Natural killer cell (primary cell): ENCODE results near the gene DEFB114. TPM values are rescaled to one million over a fixed set of nuclear protein-coding genes. Genes with fewer than 3 reads are reported as not detected.

Experiments
- ATAC-seq, 3 donors: fragments of 150-1000 bp in 2 of 3; fragments of 200-7000 bp in 1 of 3; cut with Tn5 transposase; 1 replicate in 1 of 3; 2 replicates in 2 of 3; pipeline ENCODE4 v1.10.0; 2021; ENCODE audit warnings: mild to moderate bottlenecking in 2 of 3, moderate library complexity in 2 of 3
- DNase-seq, 2 donors: peaks; one replicate each; pipeline versions ENCODE4 v3.0.0 to v3.0.0-alpha.2; 2013 to 2021; ENCODE audit warnings: mixed read lengths in 1 of 2
- H3K27ac ChIP-seq: one replicate; pipeline ENCODE4 v1.5.1; 2013; ENCODE audit warnings: mild to moderate bottlenecking, low read length
- H3K27me3 ChIP-seq: one replicate; pipeline ENCODE4 v1.6.1; 2013; ENCODE audit warnings: low read length; ENCODE audit not compliant: control insufficient read depth, insufficient read depth
- H3K36me3 ChIP-seq: one replicate; pipeline ENCODE4 v1.6.1; 2013; ENCODE audit warnings: low read length; ENCODE audit not compliant: control insufficient read depth, insufficient read depth
- H3K4me1 ChIP-seq: one replicate; pipeline ENCODE4 v1.6.1; 2013; ENCODE audit warnings: low read length; ENCODE audit not compliant: control insufficient read depth, insufficient read depth
- H3K4me3 ChIP-seq: one replicate; pipeline ENCODE4 v1.5.1; 2013; ENCODE audit warnings: low read length
- H3K9me3 ChIP-seq: one replicate; pipeline ENCODE4 v1.6.1; 2013; ENCODE audit warnings: low read length; ENCODE audit not compliant: control insufficient read depth, insufficient read depth
- H3K27ac Mint-ChIP-seq, 2 donors: one replicate each; pipeline ENCODE4 v1.8.0; 2022; ENCODE audit warnings: mild to moderate bottlenecking in 2 of 2, mixed read lengths in 2 of 2, moderate library complexity in 1 of 2
- H3K27me3 Mint-ChIP-seq, 2 donors: one replicate each; pipeline ENCODE4 v1.8.0; 2022; ENCODE audit warnings: low read depth in 2 of 2, mixed read lengths in 2 of 2
- H3K36me3 Mint-ChIP-seq: one replicate; pipeline ENCODE4 v1.8.0; 2022; ENCODE audit warnings: mixed read lengths
- H3K4me1 Mint-ChIP-seq, 2 donors: one replicate each; pipeline ENCODE4 v1.8.0; 2022; ENCODE audit warnings: mixed read lengths in 2 of 2
- H3K4me3 Mint-ChIP-seq: one replicate; pipeline ENCODE4 v1.8.0; 2022; ENCODE audit warnings: mild to moderate bottlenecking, moderate library complexity, mixed read lengths
- H3K9me3 Mint-ChIP-seq, 2 donors: one replicate each; pipeline ENCODE4 v1.8.0; 2022; ENCODE audit warnings: mixed read lengths in 2 of 2
- CTCF ChIP-seq: fragments of 200-600 bp; IDR thresholded peaks from one replicate; pipeline ENCODE4 v1.8.0; 2022; ENCODE audit warnings: antibody characterized with exemption
- WGBS: methylation state at CpG from one replicate; pipeline ENCODE4 v1.1.7; 2013; ENCODE audit warnings: missing lambda C conversion rate; ENCODE audit not compliant: insufficient coverage; 5-methylcytosine and 5-hydroxymethylcytosine counted together
- intact Hi-C: fragments of 100-400 bp; cut with micrococcal nuclease; formaldehyde crosslinking; loops from one replicate; pipeline ENCODE4 v1.14.2; 2022
- total RNA-seq, 4 donors: library from RNA; stranded (reverse); fragments of 120-200 nt in 1 of 4; gene quantifications; one replicate each; pipeline versions ENCODE4 v1.2.3 to v1.2.4, GENCODE V29; 2013 to 2022

DEFB114 gene
- total RNA-seq, 3 donors from 2014 or later (not counting 1 experiment from before 2014, with no cell fraction given), result not detected

GRCh38 chr6:49980898-49981297 is 16.9 kb upstream of the DEFB114 start:
- no peak overlapping the region for H3K4me3 ChIP-seq
- H3K4me1 Mint-ChIP-seq, result peaks cover 0 to 3% of the 10 kb centered on the region in 2 donors
- no peaks in the 10 kb centered on the region for H3K27me3 Mint-ChIP-seq
- 100% methylated on average over 1 of the region's 1 CpG for WGBS
- H3K4me1 ChIP-seq, result no peaks in the 10 kb centered on the region
- no peak for DNase-seq
- H3K9me3 ChIP-seq, result peaks cover 4% of the 10 kb centered on the region
- no peak overlapping the region for H3K27ac ChIP-seq
- H3K27ac Mint-ChIP-seq, result no peak overlapping the region
- H3K4me3 Mint-ChIP-seq, result no peak overlapping the region
- H3K27me3 ChIP-seq, result no peaks in the 10 kb centered on the region
- no peak for ATAC-seq
- H3K36me3 Mint-ChIP-seq, result no peaks in the 10 kb centered on the region
- H3K9me3 Mint-ChIP-seq, result peaks cover 9% of the 10 kb centered on the region in 2 donors
- TF ChIP-seq CTCF, result no peak
- intact Hi-C loops, result no loop called here
- H3K36me3 ChIP-seq, result no peaks in the 10 kb centered on the region

- no peak for ATAC-seq
- Mint-ChIP-seq H3K4me1 (peaks cover 0 to 3% of the 10 kb centered on the region in 2 donors), H3K27me3 (no peaks in the 10 kb centered on the region), H3K4me3 (no peak overlapping the region), H3K9me3 (peaks cover 9 to 10% of the 10 kb centered on the region in 2 donors), H3K27ac (no peak overlapping the region), H3K36me3 (no peaks in the 10 kb centered on the region)
- Histone ChIP-seq H3K4me3 (no peak overlapping the region), H3K4me1 (no peaks in the 10 kb centered on the region), H3K36me3 (no peaks in the 10 kb centered on the region), H3K9me3 (peaks cover 4% of the 10 kb centered on the region), H3K27me3 (no peaks in the 10 kb centered on the region), H3K27ac (no peak overlapping the region)
- no peak for TF ChIP-seq CTCF
- WGBS, result 37% methylated on average over 4 of the region's 4 CpGs
- intact Hi-C loops, result no loop called here
- DNase-seq, result no peak
Measured at GRCh38 chr6:49979584-49979983, 15.6 kb upstream of the DEFB114 start.

GRCh38 chr6:49978332-49979226 is 14.6 kb upstream of the DEFB114 start:
- TF ChIP-seq CTCF, result no peak
- Mint-ChIP-seq H3K9me3 (peaks cover 9 to 10% of the 10 kb centered on the region in 2 donors), H3K4me3 (no peak overlapping the region), H3K27ac (no peak overlapping the region), H3K27me3 (no peaks in the 10 kb centered on the region), H3K4me1 (peaks cover 0 to 3% of the 10 kb centered on the region in 2 donors), H3K36me3 (no peaks in the 10 kb centered on the region)
- intact Hi-C loops, result no loop called here
- Histone ChIP-seq H3K27ac (no peak overlapping the region), H3K9me3 (peaks cover 4% of the 10 kb centered on the region), H3K36me3 (no peaks in the 10 kb centered on the region), H3K4me1 (no peaks in the 10 kb centered on the region), H3K4me3 (no peak overlapping the region), H3K27me3 (no peaks in the 10 kb centered on the region)
- ATAC-seq (no peak), DNase-seq (no peak)
- 0% methylated on average over 1 of the region's 3 CpGs for WGBS
